ENCODE measurements around the gene SAMSN1.
"Not testable (repeated sequence)": the region's sequence is repeated elsewhere in the genome, so short reads cannot be mapped to it uniquely, and the experiment has no call there.

SAMSN1 gene

DNA sequence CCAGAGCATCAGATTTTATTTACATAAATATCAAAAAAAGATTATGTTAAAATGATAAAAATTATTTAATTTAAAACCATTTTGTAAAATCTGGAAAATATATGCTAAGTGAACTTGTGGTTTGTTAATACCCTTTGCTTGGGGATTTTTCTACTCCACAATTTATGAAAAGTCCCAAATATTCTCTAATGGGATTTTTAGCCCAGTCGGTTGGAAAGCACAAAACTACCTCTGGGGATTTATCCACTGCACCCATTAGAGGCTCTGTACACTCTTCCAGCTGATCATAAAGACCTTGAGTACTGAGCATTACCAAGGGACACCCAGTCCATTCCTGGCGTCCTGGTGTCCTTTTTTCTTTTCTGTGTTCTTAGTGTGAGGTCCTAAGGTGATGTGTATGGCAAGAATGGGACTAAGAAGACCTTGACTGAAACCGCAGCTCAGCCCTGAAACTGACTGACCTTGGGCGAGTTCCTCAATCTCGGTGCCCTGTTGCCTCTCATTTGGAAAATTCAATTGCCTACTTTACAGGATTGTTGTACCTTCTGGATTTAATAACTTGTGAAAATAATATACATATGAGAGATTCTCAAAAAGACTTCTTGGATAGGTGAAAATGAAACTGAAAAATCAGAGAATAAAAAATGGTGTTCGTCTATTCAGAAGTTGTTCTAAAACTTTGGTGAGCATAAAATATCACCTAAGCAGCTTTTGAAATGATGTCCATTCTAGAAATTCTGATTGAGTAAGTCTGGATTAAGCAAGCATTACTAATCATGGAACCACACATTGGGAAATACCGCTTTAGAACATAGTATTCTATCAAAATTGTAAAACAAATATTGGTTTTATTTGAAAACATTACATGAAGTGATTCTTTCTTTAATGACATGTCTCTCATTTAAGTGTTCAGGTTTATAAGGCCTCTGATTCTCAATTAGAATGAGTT lies 21.5 kb upstream of the SAMSN1 start:
- no peak for DNase-seq (ENCODE audit: low read depth in 1 of 2, low spot score in 1 of 2)

GRCh38 chr21:14566894-14567293 lies 20.8 kb upstream of the SAMSN1 start:
- no peak for DNase-seq (ENCODE audit: low read depth in 1 of 2, low spot score in 1 of 2)

GRCh38 chr21:14562959-14563358 lies 16.8 kb upstream of the SAMSN1 start:
- DNase-seq (ENCODE audit: low read depth in 1 of 2, low spot score in 1 of 2): no peak

DNA sequence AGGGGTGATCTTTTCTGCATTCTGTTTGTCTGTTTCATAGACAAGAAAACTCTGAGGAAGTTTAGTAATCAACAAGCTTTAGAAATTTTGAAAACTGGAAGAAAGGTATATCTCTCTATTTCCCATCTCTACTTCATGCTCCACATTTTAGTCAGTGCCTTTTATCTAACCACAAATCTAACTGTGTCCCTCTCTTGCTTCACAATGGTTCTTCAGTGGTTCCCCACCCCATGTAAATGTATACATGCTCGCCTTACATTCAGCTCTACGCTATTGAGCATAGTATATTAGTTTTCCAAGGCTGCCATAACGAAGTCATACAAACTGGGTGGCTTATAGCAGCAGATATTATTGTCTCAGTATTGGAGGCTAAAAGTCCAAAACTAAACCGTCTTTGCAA lies 14.4 kb upstream of the SAMSN1 start:
- DNase-seq (ENCODE audit: low read depth in 1 of 2, low spot score in 1 of 2): no peak

GRCh38 chr21:14560139-14560538 lies 14.0 kb upstream of the SAMSN1 start:
- DNase-seq (ENCODE audit: low read depth in 1 of 2, low spot score in 1 of 2): no peak

DNA sequence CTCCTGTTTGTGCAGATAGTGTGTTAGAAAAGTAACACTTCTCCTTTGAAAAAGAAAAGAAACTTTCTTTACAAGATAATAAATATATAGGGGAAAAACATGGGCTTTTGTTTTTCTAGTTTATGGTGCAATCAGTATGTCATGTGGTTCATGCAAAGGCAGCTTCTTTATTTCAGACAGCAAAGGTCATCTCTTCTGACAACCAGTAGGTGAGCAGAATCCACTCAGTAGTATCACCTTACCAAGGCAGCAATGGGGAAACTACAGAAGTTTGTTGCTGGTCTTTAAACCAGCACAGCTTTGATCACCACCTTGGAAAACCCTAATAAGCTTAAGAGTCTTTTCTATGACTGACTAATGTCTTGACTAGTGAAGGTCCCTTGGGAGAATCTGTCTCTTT lies 13.0 kb upstream of the SAMSN1 start:
- DNase-seq (ENCODE audit: low read depth in 1 of 2, low spot score in 1 of 2): no peak

DNA sequence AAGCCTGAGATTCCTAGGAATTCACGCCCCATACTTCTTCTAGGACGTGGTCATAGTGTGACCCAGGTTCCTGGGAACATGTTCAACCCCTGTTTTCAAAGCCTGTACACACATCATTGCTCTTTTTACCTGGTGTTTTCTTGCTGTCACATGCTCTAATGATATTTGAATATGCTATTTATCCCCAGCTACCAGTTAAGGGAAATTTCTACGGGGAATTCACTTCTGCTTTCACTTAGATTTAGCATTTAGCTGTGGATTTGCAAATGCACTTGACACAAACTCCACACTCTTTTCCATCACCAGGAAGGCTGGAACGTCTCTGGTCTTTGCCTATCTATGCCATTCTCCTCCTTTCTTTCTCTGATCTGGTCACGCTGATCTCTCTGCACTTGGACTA lies 11.3 kb upstream of the SAMSN1 start:
- DNase-seq (ENCODE audit: low read depth in 1 of 2, low spot score in 1 of 2): no peak

GRCh38 chr21:14554948-14555347 lies 8.8 kb upstream of the SAMSN1 start:
- DNase-seq (ENCODE audit: low read depth in 1 of 2, low spot score in 1 of 2): no peak

GRCh38 chr21:14553422-14553821 lies 7.3 kb upstream of the SAMSN1 start:
- no peak for DNase-seq (ENCODE audit: low read depth in 1 of 2, low spot score in 1 of 2)

DNA sequence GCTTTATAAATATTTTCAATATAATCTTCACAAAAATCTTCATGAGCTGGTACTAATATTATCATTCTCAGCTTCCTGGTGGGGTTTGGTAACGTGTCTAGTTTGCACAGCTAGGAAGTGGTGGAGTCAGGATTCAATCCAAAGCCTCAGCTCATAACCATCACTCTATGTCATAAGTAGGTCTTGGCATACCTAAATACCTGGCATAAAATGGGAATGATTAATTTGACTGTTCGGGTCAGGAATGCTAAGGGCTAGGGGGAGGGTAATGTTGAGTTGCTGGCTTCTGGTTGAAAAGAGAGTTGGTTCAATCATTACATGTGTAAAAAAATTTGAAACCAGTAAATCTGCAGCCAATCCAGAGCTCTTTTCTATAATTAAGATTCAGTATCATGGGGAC lies 5.6 kb upstream of the SAMSN1 start:
- no peak for DNase-seq (ENCODE audit: low read depth in 1 of 2, low spot score in 1 of 2)

DNA sequence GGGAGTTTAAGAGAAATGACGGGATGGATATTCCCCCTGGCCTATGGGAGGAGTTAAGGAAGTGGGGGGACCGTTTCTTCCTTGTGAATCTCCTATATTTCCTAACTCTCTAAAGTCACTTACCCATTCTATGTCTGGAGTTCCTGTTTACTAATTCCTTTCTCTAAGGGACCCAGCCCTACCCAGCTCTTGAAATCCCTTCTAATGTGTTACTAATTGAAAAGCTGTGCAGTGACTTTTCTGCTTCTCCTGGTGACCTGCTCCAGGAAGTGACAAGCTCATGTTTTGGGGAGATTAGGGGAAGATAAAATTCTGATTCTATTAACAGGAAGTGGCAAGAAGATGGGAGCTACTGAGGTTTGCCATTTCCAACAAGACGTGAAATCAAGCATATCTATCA lies 4.0 kb upstream of the SAMSN1 start:
- no peak for DNase-seq (ENCODE audit: low read depth in 1 of 2, low spot score in 1 of 2)

- DNase-seq (ENCODE audit: low read depth in 1 of 2, low spot score in 1 of 2): no peak
These were observed 2.7 kb upstream of the SAMSN1 start for GRCh38 chr21:14548779-14549178.

DNA sequence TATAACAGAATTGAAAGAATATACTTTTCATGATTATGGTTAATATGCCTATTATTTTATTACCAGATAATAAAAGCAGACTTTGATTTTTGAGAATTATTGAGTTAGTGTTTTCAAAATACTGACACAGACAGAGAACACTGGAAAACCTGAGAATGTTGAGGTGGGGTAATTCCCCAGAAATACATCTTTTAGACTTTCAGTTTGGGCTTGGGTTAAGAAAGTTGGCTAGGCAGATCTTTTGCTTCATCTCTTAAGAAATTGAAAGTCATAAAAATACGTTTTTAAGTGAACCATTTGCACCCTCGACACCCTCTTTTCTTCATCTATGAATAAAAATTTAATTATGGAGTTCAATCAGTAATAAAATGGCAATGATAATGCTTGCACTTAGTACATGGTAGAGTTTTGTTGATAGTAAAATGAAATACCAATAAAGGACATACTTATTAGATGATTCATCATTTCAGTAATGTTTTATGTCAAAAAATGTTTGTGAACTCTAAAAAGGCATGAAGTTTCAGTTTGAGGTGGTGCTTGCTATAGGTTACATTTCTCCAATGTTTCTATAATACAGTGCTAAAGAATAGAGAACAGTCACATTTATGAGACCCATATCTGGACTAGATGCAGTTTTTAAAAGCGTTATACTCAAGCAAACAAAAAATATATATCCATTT lies 1.9 kb upstream of the SAMSN1 start:
- DNase-seq (ENCODE audit: low read depth in 1 of 2, low spot score in 1 of 2): no peak

GRCh38 chr21:14546719-14547118 lies 604 bp upstream of the SAMSN1 start:
- not testable (repeated sequence) for DNase-seq (ENCODE audit: low read depth in 1 of 2, low spot score in 1 of 2)

- DNase-seq (ENCODE audit: low read depth in 1 of 2, low spot score in 1 of 2): no peak
These were observed 2.1 kb downstream of the SAMSN1 start for GRCh38 chr21:14543983-14544382.

DNA sequence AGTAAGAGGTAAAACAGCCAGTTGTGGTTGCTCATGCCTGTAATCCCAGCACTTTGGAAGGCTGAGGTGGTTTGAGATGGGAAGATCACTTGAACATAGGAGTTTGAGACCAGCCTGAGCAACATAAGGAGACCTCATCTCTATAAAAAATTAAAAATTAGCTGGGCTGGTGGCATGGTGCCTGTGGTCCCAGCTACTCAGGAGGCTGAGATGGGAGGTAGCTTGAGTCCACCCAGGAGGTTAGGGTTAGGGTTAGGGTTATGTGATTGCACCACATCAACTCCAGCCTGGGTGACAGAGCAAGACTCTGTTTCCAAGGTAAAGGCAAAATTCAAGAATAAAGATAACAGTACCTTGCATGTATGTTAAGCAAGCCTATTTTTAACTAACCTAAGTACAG lies 3.5 kb downstream of the SAMSN1 start:
- DNase-seq (ENCODE audit: low read depth in 1 of 2, low spot score in 1 of 2): no peak

DNA sequence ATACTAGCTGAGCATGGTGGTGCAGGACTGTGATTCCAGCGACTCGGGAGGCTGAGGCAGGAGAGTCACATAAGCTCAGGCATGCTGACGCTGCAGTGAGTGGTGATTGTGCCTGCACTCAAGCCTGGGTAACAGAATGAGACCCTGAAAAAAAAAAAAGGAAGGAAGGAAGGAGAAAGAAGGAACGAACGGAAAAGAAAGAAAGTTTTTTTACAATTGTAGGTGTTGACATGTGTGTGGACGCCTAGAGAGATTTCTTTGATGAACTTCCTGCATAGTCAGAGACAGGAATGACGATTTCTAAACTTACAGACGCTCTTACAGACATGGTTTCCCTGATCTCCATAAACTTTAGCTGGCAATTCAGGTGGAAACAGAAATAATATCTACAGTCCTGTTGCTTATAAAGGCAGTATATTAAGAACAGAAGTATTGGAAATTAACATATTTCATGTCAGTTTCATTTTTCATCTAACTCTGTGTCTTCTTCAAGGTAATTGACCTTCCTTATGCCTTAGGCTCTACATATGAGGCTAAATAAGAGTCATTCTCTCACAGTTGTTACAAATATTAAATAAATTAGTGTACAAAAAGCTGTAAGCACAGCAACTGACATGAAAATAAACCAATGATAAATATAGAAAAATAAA lies 4.1 kb downstream of the SAMSN1 start:
- DNase-seq (ENCODE audit: low read depth in 1 of 2, low spot score in 1 of 2): no peak

DNA sequence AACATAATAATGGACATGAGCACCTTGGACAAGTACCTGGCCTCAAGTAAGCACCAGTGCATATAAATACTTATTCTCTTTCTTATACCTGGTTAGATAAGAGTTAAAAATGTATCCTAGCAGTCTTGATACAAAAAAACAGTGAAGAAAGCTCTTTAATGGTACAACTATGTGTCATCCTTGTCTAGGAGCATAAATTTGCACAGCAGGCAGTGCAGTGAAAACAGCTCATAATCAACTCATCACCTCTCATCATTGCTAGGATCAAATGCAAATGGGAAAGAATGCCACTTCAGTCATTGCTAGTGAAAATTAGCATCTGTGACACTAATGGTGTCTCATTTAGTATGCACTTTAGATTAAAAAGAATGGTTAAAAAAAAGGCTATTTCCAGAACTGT lies 7.6 kb downstream of the SAMSN1 start:
- DNase-seq (ENCODE audit: low read depth in 1 of 2, low spot score in 1 of 2): no peak

GRCh38 chr21:14536929-14537328 lies 9.2 kb downstream of the SAMSN1 start:
- DNase-seq (ENCODE audit: low read depth in 1 of 2, low spot score in 1 of 2): no peak

- no peak for DNase-seq (ENCODE audit: low read depth in 1 of 2, low spot score in 1 of 2)
These were observed 10.4 kb downstream of the SAMSN1 start for GRCh38 chr21:14535702-14536101.

DNA sequence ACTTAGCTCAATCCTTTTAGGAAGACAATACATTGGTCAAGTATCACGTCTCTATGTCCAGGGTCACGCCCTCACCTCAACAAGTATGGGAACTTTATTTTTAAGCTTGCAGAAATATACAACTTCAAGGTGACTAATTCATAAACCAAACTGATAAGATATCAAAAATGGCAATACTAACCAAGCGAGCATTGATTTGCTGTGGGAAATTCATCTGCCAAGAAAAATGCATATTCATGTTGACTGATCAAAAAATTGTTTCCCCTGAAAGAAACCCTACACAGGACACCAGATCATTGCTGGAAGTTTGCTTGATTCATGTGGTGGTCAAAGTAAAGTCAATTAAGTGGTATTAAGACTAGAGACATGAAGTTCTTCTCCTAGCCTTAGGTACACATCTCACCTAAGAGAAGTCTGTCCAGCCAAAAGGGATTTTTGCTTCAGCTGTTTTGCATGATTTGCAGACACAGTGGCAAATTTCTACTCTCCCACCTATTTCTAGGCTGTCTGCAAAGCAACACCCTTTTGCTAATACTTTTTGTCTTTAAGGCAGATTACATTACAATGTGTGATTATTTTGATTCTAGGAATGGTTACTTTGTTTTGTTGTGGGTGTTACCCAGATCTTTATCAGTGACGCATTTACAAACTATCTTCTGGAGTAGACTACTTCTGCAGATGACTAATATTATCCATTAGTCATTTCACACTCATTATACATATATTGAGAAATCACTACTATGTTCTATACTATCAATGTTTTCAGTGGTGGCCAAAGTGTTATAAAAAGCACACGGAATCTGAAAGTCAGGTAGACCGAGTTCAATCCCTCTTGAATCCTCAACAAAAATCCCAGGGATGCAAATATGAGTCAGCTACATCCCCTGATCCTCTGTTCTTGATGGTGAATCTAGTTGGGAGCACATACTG lies 12.4 kb downstream of the SAMSN1 start:
- DNase-seq (ENCODE audit: low read depth in 1 of 2, low spot score in 1 of 2): no peak
